Measurements from ENCODE around the gene VOPP1.

DNA sequence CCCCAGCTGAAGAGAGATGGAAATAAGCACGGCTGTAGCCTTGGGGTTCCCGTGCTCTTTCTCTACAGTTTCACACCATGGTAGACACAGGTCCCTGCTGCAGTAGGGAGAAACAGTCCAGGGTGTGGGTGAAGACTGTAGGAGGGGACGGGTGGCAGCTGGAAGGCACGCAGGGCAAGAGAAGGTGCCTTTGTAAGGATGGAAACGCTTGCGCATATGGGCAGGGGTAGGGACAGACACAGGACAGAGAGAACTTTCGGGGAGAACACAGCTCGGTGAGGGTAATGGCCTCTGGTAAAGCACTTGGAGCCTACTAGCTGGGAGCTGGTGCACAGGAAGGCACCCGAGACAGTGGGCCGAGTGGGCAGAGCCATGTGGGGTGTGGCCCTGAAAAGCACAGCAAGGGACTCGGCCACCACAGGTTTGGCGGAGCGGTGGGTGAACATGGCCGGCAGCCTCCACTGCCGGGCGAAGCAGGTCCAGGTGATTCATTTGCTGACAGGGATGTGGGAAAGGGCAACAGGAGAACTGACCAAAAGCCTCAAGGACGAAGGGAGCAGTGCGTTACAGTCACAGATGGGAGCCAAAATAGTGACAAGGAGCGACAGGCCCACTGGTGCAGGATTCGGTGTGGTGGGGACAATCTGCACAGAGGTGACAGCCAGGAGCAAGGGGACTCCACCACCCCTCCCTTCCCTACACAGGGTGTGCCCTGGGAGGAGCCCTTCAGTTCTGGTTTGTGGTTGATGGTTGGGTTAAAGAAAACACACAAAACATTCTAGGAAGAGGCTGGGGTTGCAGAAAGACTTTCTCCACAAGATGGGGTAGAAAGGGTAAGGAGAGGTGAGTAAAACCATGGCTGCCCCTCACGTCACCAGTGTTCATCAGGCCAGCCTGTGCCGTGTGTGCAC lies 97.1 kb downstream of the VOPP1 start:
- TF ChIP-seq, protein P1, sequence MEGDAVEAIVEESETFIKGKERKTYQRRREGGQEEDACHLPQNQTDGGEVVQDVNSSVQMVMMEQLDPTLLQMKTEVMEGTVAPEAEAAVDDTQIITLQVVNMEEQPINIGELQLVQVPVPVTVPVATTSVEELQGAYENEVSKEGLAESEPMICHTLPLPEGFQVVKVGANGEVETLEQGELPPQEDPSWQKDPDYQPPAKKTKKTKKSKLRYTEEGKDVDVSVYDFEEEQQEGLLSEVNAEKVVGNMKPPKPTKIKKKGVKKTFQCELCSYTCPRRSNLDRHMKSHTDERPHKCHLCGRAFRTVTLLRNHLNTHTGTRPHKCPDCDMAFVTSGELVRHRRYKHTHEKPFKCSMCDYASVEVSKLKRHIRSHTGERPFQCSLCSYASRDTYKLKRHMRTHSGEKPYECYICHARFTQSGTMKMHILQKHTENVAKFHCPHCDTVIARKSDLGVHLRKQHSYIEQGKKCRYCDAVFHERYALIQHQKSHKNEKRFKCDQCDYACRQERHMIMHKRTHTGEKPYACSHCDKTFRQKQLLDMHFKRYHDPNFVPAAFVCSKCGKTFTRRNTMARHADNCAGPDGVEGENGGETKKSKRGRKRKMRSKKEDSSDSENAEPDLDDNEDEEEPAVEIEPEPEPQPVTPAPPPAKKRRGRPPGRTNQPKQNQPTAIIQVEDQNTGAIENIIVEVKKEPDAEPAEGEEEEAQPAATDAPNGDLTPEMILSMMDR (conservative IDR thresholded peaks at IDR 0.05; ENCODE audit: low read depth, low read length), result no peak
- TF ChIP-seq EZH2phosphoT487 (IDR thresholded peaks at IDR 0.05; ENCODE audit: borderline replicate concordance, low read length) (no peak), EZH2 (IDR thresholded peaks at IDR 0.05; ENCODE audit: low read length, unreplicated experiment) (no peak)
